ENCODE results near the gene TM7SF3.
"Not testable (repeated sequence)": the region's sequence is repeated elsewhere in the genome, so short reads cannot be mapped to it uniquely, and the experiment has no call there.

The TM7SF3 gene, protein sequence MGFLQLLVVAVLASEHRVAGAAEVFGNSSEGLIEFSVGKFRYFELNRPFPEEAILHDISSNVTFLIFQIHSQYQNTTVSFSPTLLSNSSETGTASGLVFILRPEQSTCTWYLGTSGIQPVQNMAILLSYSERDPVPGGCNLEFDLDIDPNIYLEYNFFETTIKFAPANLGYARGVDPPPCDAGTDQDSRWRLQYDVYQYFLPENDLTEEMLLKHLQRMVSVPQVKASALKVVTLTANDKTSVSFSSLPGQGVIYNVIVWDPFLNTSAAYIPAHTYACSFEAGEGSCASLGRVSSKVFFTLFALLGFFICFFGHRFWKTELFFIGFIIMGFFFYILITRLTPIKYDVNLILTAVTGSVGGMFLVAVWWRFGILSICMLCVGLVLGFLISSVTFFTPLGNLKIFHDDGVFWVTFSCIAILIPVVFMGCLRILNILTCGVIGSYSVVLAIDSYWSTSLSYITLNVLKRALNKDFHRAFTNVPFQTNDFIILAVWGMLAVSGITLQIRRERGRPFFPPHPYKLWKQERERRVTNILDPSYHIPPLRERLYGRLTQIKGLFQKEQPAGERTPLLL

GRCh38 chr12:27014085-27014858, at the start of gene TM7SF3:
TM7SF3 (minus strand) TSS chr12:27014384; CDS start chr12:27014168, 216 bp downstream.
- DNase-seq = peak; percentile 96

DNA sequence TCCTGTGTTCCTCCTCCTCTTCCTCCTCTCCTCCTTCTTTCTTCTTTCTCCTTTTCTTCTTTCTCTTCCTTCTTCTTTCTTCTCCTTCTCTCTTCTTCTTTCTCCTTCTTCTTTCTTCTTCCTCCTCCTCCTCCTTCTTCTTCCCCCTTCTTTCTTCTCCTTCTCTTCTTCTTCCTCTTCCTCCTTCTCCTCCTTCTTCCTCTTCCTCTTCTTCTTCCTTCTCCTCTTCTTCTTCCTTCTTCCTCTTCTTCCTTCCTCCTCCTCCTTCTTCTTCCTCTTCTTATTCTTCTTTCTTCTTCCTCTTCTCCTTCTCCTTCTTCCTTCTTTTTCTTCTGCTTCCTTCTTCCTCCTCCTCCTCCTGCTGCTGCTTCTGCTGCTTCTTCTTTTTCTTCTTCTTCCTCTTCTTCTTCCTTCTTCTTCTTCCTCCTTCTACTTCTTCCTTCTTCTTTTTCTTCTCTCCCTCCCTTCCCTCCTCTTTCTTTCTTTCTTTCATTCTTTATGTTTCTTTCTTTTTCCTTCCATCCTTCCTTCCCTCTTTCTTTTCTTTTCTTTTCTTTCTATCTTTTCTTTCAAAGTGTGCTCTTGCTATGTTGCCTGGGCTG, 49.2 kb upstream of the TM7SF3 start:
- no peak for DNase-seq

DNA sequence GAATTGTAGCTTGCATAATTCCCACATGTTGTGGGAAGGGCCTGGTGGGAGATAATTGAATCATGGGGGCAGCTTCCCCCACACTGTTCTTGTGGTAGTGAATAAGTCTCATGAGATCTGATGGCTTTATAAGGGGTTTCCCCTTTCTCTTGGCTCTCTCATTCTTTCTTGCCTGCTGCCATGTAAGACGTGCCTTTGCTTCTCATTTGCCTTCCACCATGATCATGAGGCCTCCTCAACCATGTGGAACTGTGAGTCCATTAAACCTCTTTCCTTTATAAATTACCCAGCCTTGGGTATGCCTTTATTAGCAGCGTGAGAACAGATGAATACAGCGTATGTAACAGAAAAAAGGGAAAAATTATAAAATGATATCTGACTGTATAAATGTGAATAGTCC, 47.1 kb upstream of the TM7SF3 start:
- no peak for DNase-seq

DNA sequence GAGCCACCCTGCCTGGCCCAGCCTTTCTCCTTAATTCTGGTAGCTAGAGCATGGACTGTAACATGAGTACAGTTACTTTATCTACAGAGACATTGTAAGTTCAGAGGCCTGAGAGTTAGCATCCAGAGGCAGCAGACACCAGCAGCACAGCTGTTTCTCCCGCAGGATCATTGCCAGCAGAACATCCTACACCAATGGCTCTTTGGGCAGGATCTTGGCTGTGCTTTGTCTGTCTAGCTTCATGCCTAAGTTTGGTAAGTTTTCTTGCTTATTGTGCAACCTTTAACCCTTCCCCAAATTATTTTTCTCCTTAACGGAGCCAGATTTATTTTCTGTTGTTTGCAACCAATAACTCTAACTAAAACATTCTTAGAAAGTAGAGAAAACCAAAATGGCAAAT, 46.6 kb upstream of the TM7SF3 start:
- DNase-seq = no peak

DNA sequence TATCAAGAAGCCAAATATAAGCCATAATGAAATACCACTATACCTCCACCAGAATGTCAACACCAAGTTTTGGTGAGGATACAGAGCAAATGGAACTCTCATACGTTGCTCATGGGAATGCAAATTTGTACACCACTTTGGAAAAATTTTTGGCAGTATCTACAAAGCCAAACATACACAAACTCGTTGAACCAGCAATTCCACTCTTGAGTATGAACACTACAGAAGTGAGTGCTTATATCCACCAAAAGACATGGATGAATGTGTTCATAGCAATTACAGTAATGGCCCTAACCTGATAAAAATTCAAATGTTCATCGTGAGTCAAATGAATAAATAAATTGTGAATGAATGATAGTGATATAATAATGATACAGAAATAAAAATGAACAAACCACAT, 43.4 kb upstream of the TM7SF3 start:
- DNase-seq = no peak

- no peak for DNase-seq
Observed at GRCh38 chr12:27055966-27056365, 41.8 kb upstream of the TM7SF3 start.

- DNase-seq = no peak
Observed at GRCh38 chr12:27052742-27053141, 38.6 kb upstream of the TM7SF3 start.

DNA sequence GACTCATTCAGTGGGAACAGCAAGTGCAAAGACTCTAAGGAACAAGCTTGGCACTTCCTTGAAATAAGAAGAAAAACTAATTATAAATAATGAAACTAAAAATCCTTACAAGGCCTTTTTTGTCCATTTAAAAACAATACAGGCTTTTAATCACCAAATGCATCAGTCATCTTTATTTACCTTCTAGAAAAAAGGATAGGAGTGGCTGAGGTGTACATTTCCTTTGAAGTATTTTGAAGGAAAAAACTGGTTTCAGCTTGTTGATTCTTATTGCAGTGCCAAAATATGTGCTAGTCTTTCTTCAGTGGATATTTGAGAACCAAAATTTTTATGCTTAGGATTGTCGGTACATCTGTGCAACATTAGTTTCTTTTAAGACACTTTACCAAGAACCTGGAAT, 38.0 kb upstream of the TM7SF3 start:
- no peak for DNase-seq

DNA sequence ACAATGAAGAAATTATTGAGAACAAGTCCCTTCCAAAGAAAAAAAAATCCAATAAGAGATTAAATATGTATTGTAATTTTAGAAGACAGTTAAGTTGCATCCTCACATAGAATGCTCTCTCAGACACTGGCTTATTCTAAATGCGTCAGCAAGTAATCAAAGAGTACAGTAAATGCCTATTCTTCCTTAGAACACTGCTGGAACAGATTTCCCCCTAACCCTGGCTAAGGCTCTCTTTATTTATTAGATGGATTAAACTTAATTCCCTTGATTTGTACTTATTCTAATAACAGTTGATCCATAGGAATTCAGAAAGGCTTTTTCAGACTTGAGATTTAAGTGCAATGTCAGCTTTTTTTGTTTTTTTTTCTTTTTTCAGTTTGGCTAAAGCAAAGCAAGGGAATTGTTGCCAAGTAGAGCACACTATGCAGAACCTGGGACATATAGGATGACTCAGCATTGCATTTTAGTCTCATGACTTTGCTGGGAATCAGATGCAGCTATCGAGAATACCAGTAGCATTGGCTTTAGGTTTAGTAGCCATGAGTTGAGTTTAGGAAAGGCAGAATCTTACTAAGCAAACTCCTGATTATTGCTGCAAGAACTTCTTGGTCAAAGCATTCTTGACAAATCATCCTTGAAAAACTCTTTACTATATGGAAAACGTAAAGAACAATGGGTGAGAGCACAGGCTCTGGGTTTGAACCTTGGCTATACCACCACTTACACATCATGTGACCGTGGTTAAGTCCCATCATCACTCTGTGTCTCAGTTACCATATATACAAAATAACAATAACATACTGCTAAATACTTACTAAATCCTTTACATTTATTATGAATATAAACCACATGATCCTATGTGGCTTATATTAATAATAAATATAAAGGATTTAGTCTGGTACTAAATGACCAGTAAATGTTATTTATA, 34.9 kb upstream of the TM7SF3 start:
- DNase-seq = peak; percentile 18

DNA sequence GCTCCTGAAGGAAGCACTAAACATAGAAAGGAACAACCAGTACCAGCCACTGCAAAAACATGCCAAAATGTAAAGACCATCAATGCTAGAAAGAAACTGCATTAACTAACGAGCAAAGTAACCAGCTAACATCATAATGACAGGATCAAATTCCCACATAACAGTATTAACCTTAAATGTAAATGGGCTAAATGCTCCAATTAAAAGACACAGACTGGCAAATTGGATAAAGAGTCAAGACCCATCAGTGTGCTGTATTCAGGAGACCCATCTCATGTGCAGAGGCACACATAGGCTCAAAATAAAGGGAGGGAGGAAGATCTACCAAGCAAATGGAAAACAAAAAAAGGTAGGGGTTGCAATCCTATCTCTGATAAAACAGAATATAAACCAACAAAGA, 27.8 kb upstream of the TM7SF3 start:
- DNase-seq = not testable (repeated sequence)

DNA sequence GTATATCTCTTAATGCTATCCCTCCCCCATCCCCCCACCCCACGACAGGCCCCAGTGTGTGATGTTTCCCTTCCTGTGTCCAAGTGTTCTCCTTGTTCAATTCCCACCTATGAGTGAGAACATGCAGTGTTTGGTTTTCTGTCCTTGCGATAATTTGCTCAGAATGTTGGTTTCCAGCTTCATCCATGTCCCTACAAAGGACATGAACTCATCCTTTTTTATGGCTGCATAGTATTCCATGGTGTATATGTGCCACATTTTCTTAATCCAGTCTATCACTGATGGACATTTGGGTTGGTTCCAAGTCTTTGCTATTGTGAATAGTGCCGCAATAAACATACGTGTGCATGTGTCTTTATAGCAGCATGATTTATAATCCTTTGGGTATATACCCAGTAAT, 26.5 kb upstream of the TM7SF3 start:
- not testable (repeated sequence) for DNase-seq

DNA sequence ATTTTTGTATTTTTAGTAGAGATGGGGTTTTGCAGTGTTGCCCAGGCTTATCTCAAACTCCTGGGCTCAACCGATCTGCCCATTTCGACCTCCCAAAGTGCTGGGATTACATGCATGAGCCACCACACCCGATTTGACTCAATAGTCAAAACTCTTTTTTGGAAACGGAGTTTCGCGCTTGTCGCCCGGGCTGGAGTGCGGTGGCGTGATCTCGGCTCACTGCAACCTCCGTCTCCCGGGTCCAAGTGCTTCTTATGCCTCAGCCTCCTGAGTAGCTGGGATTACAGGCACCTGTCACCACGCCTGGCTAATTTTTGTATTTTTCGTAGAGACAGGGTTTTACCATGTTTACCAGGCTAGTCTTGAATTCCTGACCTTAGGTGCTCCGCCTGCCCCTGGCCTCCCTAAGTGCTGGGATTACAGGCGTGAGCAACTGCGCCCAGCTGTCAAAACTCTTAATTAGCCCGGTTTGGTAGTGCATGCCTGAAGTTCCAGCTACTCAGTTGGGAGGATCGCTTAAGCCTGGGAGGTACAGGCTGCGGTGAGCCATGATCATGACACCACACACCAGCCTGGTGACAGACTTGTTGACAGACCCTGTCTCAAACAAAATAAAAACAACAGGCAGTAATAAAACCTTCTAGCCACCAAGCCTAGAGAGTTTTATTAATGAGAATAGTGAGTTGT, 20.6 kb upstream of the TM7SF3 start:
- DNase-seq = no peak

DNA sequence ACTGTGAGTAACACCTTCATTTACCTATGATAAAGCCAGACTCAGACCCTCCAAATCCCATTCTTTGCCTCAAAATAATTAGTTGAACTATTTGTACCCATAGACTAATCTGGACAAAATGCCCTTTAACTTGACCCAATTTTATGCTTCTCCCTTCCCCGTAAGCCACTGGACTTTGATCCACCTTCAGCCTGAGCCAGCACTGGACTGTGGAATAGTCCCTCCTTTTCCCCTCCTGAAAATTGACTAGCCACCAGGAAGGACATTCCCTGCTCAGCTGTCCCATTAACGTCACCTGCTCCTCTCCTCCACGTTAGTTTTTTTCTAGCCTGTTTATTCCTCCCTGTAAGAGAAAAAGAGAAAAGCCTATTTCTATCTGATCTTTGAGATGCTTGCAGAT, 18.5 kb upstream of the TM7SF3 start:
- no peak for DNase-seq

GRCh38 chr12:27031531-27031930, 17.3 kb upstream of the TM7SF3 start:
- no peak for DNase-seq

GRCh38 chr12:27026257-27026656, 12.1 kb upstream of the TM7SF3 start:
- DNase-seq = no peak

DNA sequence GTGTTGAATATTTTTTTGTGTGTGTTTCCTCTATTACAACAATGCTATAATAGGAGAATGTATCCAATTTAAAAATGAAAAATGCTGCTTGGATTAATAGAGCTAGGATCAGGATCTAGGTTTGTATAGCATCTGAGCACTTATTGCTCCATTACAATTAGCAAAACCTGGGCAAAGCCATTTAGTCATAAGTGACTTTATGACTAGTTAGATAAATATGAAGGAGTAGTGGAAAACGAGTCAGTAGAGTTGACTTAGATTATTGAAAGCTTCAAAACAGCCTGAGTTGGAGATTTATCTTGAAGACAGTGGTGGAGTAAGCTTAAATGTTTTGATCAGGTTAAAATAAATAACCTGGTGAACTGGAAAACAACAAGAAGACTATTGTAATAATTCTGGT, 10.9 kb upstream of the TM7SF3 start:
- no peak for DNase-seq

DNA sequence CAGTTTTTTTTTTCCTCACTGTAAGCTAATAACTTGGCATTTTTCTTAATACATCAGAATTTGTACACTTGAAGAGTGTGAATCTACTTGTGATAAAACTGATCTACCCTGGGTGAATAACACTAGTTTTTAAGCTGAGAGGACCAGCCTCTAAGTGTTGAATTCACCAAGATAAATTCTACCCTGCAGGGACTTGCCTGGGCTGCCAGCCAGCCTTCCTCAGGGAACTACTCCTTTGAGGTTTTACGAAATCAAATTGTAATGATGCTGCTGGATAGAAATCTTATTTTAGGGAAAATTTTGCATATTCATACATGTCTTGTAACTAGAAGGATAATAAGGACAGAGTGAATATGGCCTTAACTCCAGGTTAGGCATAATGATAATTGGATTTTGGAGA, 10.1 kb upstream of the TM7SF3 start:
- no peak for DNase-seq

- DNase-seq = no peak
Observed at GRCh38 chr12:27020761-27021160, 6.6 kb upstream of the TM7SF3 start.

DNA sequence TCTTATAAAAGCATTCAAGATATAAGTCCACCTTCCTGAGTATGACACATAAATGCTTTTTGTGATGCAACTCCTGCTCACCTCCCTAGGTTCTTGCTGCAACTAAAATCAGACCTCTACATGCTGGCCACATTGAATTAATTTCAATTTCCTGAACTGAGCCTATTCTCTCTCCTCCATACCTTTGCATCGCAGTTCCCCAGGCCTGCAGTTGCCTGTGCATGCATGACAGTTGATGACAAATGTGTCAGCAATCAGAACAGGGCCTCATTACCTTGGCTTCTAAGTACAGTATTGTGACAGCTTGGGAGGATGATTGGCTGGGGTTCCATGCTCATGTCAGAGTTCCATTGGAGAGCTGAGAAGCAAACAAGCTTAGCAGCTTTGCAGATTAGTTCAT, 3.9 kb upstream of the TM7SF3 start:
- no peak for DNase-seq

- DNase-seq = not testable (repeated sequence)
Observed at GRCh38 chr12:27017163-27017823, 3.1 kb upstream of the TM7SF3 start.

DNA sequence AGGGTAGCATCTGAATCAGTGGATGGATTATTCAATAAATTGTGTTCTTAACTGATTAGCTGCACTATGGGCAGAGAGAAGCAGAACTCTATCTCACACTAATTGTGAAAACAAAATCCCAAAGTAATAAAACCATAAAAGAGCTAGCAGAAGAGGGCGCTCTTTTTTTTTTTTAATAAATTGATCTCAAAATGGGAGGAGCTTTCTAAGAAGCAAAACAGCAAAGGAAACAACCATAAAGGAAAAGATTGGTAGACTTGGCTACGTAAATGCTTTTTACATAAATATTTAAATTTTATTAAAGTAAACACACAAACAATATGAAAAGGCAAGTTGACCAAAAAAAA, 1.5 kb upstream of the TM7SF3 start:
- peak; percentile 51 for DNase-seq

Data from eye (tissue), 1 donor.